PC-3 (cell line): ENCODE results near the gene LGALS9.

Experiments used
- EZH2phosphoT487 ChIP-seq: fragments of 300-600 bp; sonication (generic); IDR thresholded peaks from 2 replicates; pipeline ENCODE4 v1.6.1; 2018; ENCODE audit warnings: mild to moderate bottlenecking, antibody characterized with exemption, low read length, borderline replicate concordance
- TF ChIP-seq, protein P1 (sequence below): fragments of 300-600 bp; sonication (generic); conservative IDR thresholded peaks from 2 replicates; pipeline ENCODE4 v1.5.1; 2017; ENCODE audit warnings: antibody characterized with exemption, low read depth, mild to moderate bottlenecking, low read length

DNA sequence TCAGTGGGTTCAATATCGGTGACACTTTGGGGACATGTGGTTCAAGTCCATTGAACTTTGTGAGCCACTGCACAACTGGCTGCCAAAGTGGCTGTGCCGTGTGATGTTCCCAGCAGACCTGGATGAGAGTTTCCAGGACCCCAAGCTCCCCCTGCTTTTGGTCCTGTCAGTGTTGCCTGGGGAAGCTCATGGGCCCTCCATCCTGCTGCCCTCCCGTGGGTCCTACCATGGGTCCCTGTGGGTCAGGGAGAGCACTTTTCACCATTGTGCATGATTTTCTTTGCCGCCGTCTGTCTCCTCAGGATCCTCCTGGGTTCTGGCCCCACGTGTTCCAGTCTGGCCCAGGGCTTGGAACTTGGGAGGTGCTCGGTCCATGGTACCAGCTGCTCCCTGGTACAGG is 38.1 kb downstream of the LGALS9 start:
- TF ChIP-seq EZH2phosphoT487: no peak
- TF ChIP-seq, protein P1, sequence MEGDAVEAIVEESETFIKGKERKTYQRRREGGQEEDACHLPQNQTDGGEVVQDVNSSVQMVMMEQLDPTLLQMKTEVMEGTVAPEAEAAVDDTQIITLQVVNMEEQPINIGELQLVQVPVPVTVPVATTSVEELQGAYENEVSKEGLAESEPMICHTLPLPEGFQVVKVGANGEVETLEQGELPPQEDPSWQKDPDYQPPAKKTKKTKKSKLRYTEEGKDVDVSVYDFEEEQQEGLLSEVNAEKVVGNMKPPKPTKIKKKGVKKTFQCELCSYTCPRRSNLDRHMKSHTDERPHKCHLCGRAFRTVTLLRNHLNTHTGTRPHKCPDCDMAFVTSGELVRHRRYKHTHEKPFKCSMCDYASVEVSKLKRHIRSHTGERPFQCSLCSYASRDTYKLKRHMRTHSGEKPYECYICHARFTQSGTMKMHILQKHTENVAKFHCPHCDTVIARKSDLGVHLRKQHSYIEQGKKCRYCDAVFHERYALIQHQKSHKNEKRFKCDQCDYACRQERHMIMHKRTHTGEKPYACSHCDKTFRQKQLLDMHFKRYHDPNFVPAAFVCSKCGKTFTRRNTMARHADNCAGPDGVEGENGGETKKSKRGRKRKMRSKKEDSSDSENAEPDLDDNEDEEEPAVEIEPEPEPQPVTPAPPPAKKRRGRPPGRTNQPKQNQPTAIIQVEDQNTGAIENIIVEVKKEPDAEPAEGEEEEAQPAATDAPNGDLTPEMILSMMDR: no peak
